PFSK-1 (cell line): ENCODE measurements around the gene METTL4.

Source experiments
- FOXP2 ChIP-seq: optimal IDR thresholded peaks from 2 replicates; pipeline ENCODE3; 2011; ENCODE audit warnings: borderline replicate concordance, control low read depth, inconsistent platforms; ENCODE audit not compliant: insufficient read depth; ENCODE audit errors: extremely low read length, extremely low read depth
- POLR2AphosphoS5 ChIP-seq: IDR thresholded peaks from 2 replicates; pipeline ENCODE4 v1.6.1; 2012; ENCODE audit warnings: low read depth, mild to moderate bottlenecking, control low read depth, low read length, moderate library complexity
- REST ChIP-seq, 2 experiments: IDR thresholded peaks; 2 replicates each; pipeline versions ENCODE4 v1.6.1 to v1.8.0; 2011 to 2012; ENCODE audit warnings: low read depth in 2 of 2, low read length in 2 of 2, control low read depth in 1 of 2, inconsistent platforms in 1 of 2, mild to moderate bottlenecking in 1 of 2, moderate library complexity in 1 of 2; ENCODE audit not compliant: insufficient read depth in 1 of 2
- SIN3A ChIP-seq: IDR thresholded peaks from 2 replicates; pipeline ENCODE4 v1.6.1; 2012; ENCODE audit warnings: mild to moderate bottlenecking, low read length, moderate library complexity, borderline replicate concordance; ENCODE audit not compliant: insufficient read depth
- TAF1 ChIP-seq: IDR thresholded peaks from 2 replicates; pipeline ENCODE4 v1.6.1; 2012; ENCODE audit warnings: low read length, control low read depth, borderline replicate concordance; ENCODE audit not compliant: insufficient read depth

The METTL4 gene

DNA sequence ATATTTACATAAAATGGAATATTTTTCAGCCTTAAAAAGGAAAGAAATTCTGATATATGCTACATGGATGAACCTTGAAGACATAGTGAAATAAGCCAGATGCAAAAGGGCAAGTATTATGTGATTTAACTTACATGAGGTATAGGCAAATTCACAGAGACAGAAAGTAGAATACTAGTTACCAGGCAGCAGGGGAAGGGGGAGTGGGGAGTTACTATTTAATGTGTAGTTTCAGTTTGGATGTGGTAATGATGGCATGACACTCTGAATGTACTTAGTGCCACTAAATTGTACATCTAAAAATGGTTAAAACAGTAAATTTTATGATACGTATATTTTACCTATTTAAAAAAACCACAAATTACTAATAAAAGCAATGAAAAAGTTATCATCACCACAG, 12.1 kb downstream of the METTL4 start:
- TF ChIP-seq REST (IDR thresholded peaks at IDR 0.05; ENCODE audit: insufficient read depth in 1 of 2, low read depth in 2 of 2, low read length in 2 of 2): no peak
- no peak for TF ChIP-seq TAF1
- TF ChIP-seq FOXP2: no peak
- TF ChIP-seq POLR2AphosphoS5: no peak
- no peak for TF ChIP-seq SIN3A

- no peak for TF ChIP-seq TAF1
- no peak for TF ChIP-seq POLR2AphosphoS5
- no peak for TF ChIP-seq REST (IDR thresholded peaks at IDR 0.05; ENCODE audit: insufficient read depth in 1 of 2, low read depth in 2 of 2, low read length in 2 of 2)
- no peak for TF ChIP-seq SIN3A
- no peak for TF ChIP-seq FOXP2
These were observed 13.8 kb downstream of the METTL4 start for GRCh38 chr18:2557536-2557935.

DNA sequence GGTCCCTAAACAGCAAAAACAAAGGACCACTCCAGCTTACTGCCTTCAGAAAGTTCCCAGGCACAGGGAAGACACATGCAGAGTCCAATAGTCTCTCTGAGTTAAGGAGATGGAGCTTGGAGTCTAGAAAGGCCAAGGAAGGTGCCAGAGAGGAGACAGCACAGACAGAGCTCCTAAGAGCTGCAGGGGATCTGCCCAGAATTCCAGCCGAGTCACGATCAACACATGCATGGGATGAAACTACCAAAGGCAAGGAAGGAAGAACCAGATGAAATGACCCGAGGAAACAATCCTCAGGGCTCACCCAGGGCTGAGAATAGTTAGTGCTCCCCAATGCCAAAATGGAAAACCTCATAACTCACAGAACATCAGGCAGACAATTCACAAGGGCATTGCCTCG, 15.4 kb downstream of the METTL4 start:
- TF ChIP-seq SIN3A (no peak), POLR2AphosphoS5 (no peak), TAF1 (no peak), REST (IDR thresholded peaks at IDR 0.05; ENCODE audit: insufficient read depth in 1 of 2, low read depth in 2 of 2, low read length in 2 of 2) (no peak), FOXP2 (no peak)

- TF ChIP-seq REST (IDR thresholded peaks at IDR 0.05; ENCODE audit: insufficient read depth in 1 of 2, low read depth in 2 of 2, low read length in 2 of 2): no peak
- TF ChIP-seq FOXP2: no peak
- TF ChIP-seq POLR2AphosphoS5: no peak
- TF ChIP-seq SIN3A: no peak
- no peak for TF ChIP-seq TAF1
These were observed 16.6 kb downstream of the METTL4 start for GRCh38 chr18:2554696-2555095.

DNA sequence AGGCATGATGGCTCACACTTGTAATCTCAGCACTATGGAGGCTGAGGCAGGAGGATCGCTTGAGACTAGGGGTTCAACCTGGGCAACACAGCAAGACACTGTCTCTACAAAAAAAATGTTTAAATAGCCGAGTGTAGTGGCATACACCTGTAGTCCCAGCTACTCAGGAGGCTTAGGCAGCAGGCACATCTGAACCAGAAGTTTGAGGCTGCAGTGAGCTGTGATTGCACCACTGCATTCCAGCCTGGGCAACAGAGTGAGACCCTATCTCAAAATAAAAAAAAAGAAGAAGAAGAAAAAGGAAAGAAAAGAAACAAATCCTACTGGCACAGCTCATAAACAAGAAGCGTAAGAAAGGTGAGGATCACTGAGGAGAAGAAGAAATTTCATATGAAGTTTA, 19.9 kb downstream of the METTL4 start:
- no peak for TF ChIP-seq POLR2AphosphoS5
- no peak for TF ChIP-seq FOXP2
- no peak for TF ChIP-seq SIN3A
- no peak for TF ChIP-seq TAF1
- TF ChIP-seq REST (IDR thresholded peaks at IDR 0.05; ENCODE audit: insufficient read depth in 1 of 2, low read depth in 2 of 2, low read length in 2 of 2): no peak
